Sigmoid colon (tissue), 7 donors: ENCODE measurements around the gene MAP4K4. TPM values are rescaled to one million over a fixed set of nuclear protein-coding genes. Genes with fewer than 3 reads are reported as not detected.

ENCODE experiments used
- DNase-seq: peaks from one replicate; pipeline ENCODE4 v3.0.0-alpha.2; 2019
- H3K27ac ChIP-seq, 4 donors: fragments of 200-600 bp; sonication (generic); one replicate each; pipeline ENCODE4 v1.5.1; 2016 to 2019; ENCODE audit warnings: mild to moderate bottlenecking in 1 of 4
- H3K27me3 ChIP-seq, 3 donors: fragments of 200-600 bp; sonication (generic); one replicate each; pipeline ENCODE4 v1.5.1; 2019; ENCODE audit warnings: mild to moderate bottlenecking in 1 of 3
- H3K36me3 ChIP-seq, 4 donors: fragments of 200-600 bp; sonication (generic); one replicate each; pipeline ENCODE4 v1.5.1; 2016 to 2019
- H3K4me1 ChIP-seq, 4 donors: fragments of 200-600 bp; sonication (generic); one replicate each; pipeline ENCODE4 v1.5.1; 2017 to 2019
- H3K4me3 ChIP-seq, 4 donors: fragments of 200-600 bp; sonication (generic); one replicate each; pipeline ENCODE4 v1.5.1; 2017 to 2019; ENCODE audit warnings: mild to moderate bottlenecking in 2 of 4, moderate library complexity in 1 of 4
- H3K9me3 ChIP-seq, 4 donors: fragments of 200-600 bp in 3 of 4; sonication (generic) in 3 of 4; one replicate each; pipeline versions ENCODE4 v1.5.1 to v1.6.1; 2013 to 2019
- EP300 ChIP-seq, 4 donors: sonication (generic); formaldehyde crosslinking; IDR thresholded peaks; one replicate each; pipeline ENCODE4 v1.6.1; 2017; ENCODE audit warnings: antibody characterized with exemption in 4 of 4
- POLR2A ChIP-seq, 2 donors: fragments of 450-650 bp; IDR thresholded peaks; one replicate each; pipeline ENCODE4 v1.6.1; 2016; ENCODE audit warnings: antibody characterized with exemption in 2 of 2, mild to moderate bottlenecking in 2 of 2, moderate library complexity in 2 of 2
- POLR2AphosphoS5 ChIP-seq, 4 donors: sonication (generic); formaldehyde crosslinking; IDR thresholded peaks; one replicate each; pipeline ENCODE4 v1.6.1; 2017; ENCODE audit warnings: antibody characterized with exemption in 4 of 4
- WGBS, 2 donors: extraction: QIAGEN DNeasy Blood & Tissue Kit; methylation state at CpG; one replicate each; pipeline ENCODE4 v1.1.7; 2013; 5-methylcytosine and 5-hydroxymethylcytosine counted together
- intact Hi-C: fragments of 100-400 bp; cut with DNase I; formaldehyde crosslinking; loops from one replicate; pipeline ENCODE4 v1.15.1; 2023
- polyA plus RNA-seq, 3 donors: library from polyadenylated mRNA; stranded (reverse); fragments of 200-250 nt; gene quantifications; one replicate each; pipeline ENCODE4 v1.2.3, GENCODE V29; 2013
- total RNA-seq, 4 donors: library from RNA; depleted of rRNA; stranded (reverse); fragments of >200 nt; gene quantifications; one replicate each; pipeline ENCODE4 v1.1.0, GENCODE V29; 2016
- TF ChIP-seq, protein P1 (sequence below), 4 experiments: fragments of 450-650 bp in 3 of 4; fragments of 200-600 bp in 1 of 4; IDR thresholded peaks; one replicate each; pipeline ENCODE4 v1.5.1; 2016 to 2019; ENCODE audit warnings: antibody characterized with exemption in 4 of 4, mild to moderate bottlenecking in 3 of 4, moderate library complexity in 2 of 4
- donor health status: healthy with polysubstance abuse.
- donor health status: Bipolar disorder and iron deficiency.
- donor health status: healthy.

The MAP4K4 gene
- total and polyA plus RNA-seq, 7 donors, result 8.8 to 62.9 (median 37.2) TPM

DNA sequence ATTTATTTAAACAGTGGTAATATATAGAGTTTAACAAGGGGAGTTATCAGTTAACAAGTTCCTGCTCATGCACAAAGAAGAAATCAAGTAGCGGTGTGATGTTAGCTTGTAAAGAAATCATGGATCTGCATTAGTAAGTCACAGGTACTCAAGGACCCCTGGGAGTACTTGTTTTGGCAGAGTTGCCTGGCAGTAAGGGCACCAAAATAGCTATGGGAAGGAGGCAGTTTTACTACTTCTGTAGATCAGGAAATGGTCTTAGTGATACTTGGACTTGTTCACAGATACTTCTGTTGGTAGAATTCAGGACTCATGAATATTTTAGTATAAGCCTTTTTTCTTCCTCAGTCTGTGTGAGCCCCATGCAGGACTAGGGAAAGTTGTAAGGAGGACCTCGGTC is 186.9 kb downstream of the MAP4K4 start:
- peaks cover 0 to 34% (median 10%) of the 10 kb centered on the region in 4 donors for H3K36me3 ChIP-seq
- WGBS, 2 donors, result 59 to 85% methylated on average over 2 of the region's 2 CpGs

DNA sequence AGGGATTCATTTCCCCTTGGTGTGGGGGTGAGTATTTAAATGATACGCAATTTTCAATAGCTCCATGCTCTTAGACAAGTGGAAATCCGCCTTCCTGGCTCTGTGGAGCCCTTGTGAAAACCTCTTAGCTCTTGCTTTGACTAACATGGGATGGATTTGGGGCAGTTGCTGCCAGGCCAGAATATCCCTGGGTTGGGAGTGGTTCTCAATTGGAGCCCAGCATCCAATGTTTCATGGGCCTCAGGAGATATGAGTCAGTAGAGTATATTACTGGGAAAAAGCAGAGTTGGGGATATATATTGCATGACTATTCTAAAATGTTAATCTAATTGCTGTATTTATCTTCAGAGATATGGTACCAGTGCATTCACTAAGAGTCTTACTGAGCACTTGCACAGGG is 189.8 kb downstream of the MAP4K4 start:
- Histone ChIP-seq H3K27me3 (no peaks in the 10 kb centered on the region), H3K27ac (no peak overlapping the region), H3K4me1 (peaks cover 0 to 19% (median 0%) of the 10 kb centered on the region in 4 donors), H3K36me3 (peaks cover 0 to 61% (median 13%) of the 10 kb centered on the region in 4 donors), H3K9me3 (no peaks in the 10 kb centered on the region), H3K4me3 (no peak overlapping the region)
- intact Hi-C loops, result loop anchor here (10.0 kb wide), 1 partner anchor 137 kb away; no protein-coding TSS in a partner anchor
- WGBS, 2 donors, result 96 to 97% methylated on average over 2 of the region's 2 CpGs
- no peak for DNase-seq
- no peak for TF ChIP-seq POLR2AphosphoS5 (IDR thresholded peaks at IDR 0.05)
- TF ChIP-seq POLR2A (IDR thresholded peaks at IDR 0.05), result no peak
- TF ChIP-seq EP300 (IDR thresholded peaks at IDR 0.05), result no peak
- TF ChIP-seq, protein P1, sequence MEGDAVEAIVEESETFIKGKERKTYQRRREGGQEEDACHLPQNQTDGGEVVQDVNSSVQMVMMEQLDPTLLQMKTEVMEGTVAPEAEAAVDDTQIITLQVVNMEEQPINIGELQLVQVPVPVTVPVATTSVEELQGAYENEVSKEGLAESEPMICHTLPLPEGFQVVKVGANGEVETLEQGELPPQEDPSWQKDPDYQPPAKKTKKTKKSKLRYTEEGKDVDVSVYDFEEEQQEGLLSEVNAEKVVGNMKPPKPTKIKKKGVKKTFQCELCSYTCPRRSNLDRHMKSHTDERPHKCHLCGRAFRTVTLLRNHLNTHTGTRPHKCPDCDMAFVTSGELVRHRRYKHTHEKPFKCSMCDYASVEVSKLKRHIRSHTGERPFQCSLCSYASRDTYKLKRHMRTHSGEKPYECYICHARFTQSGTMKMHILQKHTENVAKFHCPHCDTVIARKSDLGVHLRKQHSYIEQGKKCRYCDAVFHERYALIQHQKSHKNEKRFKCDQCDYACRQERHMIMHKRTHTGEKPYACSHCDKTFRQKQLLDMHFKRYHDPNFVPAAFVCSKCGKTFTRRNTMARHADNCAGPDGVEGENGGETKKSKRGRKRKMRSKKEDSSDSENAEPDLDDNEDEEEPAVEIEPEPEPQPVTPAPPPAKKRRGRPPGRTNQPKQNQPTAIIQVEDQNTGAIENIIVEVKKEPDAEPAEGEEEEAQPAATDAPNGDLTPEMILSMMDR (IDR thresholded peaks at IDR 0.05), result no peak

More for the DNA sequence above, 186.9 kb downstream of the MAP4K4 start:
- TF ChIP-seq, protein P1 (IDR thresholded peaks at IDR 0.05), result no peak
- TF ChIP-seq POLR2A (IDR thresholded peaks at IDR 0.05), result no peak
- TF ChIP-seq POLR2AphosphoS5 (IDR thresholded peaks at IDR 0.05), result no peak
- no peak for TF ChIP-seq EP300 (IDR thresholded peaks at IDR 0.05)
- no peaks in the 10 kb centered on the region for H3K9me3 ChIP-seq
- H3K4me1 ChIP-seq, result peaks cover 0 to 19% (median 0%) of the 10 kb centered on the region in 4 donors
- intact Hi-C loops, result loop anchor here (5.0 to 10.0 kb wide), 4 partner anchors 98 to 358 kb away; no protein-coding TSS in a partner anchor
- no peak overlapping the region for H3K27ac ChIP-seq
- no peak overlapping the region for H3K4me3 ChIP-seq
- H3K27me3 ChIP-seq, result no peaks in the 10 kb centered on the region
- DNase-seq, result no peak

DNA sequence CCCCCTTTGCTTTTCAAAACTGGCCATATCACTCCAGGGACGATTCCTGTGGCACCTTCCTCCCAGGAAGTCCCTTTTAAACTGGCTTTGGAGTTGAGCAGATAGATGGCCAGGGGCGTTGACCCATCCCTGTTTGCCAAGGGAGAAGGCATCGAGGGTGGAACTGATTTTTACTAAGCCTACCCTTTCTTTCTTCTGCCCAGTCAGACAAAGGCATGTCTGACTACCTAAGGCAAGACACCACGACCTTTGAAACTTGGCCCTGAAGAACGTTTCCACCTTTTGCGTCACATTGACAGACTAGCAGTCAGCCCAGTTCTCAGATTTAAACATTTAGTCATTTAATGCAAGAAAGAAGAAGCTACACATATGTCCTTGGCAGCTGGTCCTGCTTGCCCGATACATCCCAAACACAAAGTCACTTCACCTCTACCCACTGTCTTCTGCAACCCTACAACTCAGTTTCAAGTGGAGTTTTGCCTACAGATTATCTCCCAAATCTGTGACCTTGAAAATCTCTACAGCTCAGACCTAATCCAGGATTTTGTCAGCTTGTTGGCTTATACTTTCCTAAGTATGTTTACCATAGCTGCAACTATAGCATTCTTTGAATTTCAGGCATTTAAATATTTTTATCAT is 192.1 kb downstream of the MAP4K4 start:
- Histone ChIP-seq H3K9me3 (no peaks in the 10 kb centered on the region), H3K4me1 (peaks cover 0 to under 1% (median 0%) of the 10 kb centered on the region in 4 donors), H3K27me3 (no peaks in the 10 kb centered on the region), H3K27ac (no peak overlapping the region), H3K4me3 (no peak overlapping the region), H3K36me3 (peaks cover 0 to 70% (median 19%) of the 10 kb centered on the region in 4 donors)
- WGBS, 2 donors, result 77 to 89% methylated on average over 7 of the region's 7 CpGs
- intact Hi-C loops, result loop anchor here (10.0 kb wide), 1 partner anchor 135 kb away; no protein-coding TSS in a partner anchor
- DNase-seq, result no peak
- TF ChIP-seq, protein P1 (IDR thresholded peaks at IDR 0.05), result no peak
- TF ChIP-seq POLR2A (IDR thresholded peaks at IDR 0.05) (no peak), POLR2AphosphoS5 (IDR thresholded peaks at IDR 0.05) (no peak), EP300 (IDR thresholded peaks at IDR 0.05) (no peak)

DNA sequence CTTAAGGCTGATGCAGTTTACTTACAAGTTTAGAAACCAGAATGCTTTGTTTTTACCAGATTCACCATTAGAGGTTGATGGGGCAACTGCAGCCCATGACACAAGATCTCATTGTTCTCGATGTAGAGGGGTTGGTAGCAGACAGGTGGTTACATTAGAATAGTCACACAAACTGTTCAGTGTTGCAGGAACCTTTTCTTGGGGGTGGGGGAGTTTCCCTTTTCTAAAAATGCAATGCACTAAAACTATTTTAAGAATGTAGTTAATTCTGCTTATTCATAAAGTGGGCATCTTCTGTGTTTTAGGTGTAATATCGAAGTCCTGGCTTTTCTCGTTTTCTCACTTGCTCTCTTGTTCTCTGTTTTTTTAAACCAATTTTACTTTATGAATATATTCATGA is 194.9 kb downstream of the MAP4K4 start:
- no peaks in the 10 kb centered on the region for H3K9me3 ChIP-seq
- H3K36me3 ChIP-seq, result peaks cover 0 to 66% (median 17%) of the 10 kb centered on the region in 4 donors
- DNase-seq, result no peak
- intact Hi-C loops, result no loop called here
- no peaks in the 10 kb centered on the region for H3K4me1 ChIP-seq
- H3K4me3 ChIP-seq, result no peak overlapping the region
- 88 to 92% methylated on average over 3 of the region's 3 CpGs for WGBS, 2 donors
- H3K27me3 ChIP-seq, result no peaks in the 10 kb centered on the region
- no peak overlapping the region for H3K27ac ChIP-seq
- TF ChIP-seq POLR2AphosphoS5 (IDR thresholded peaks at IDR 0.05) (no peak), EP300 (IDR thresholded peaks at IDR 0.05) (no peak), POLR2A (IDR thresholded peaks at IDR 0.05) (no peak)
- TF ChIP-seq, protein P1 (IDR thresholded peaks at IDR 0.05), result no peak
